CD14-positive monocyte (primary cell): ENCODE measurements around the gene PAK1IP1. TPM values are rescaled to one million over a fixed set of nuclear protein-coding genes. Genes with fewer than 3 reads are reported as not detected.
A peak's percentile ranks its signal among the peaks of the same experiment; 100 is the strongest.

ENCODE experiments used
- DNase-seq, 3 donors: peaks; one replicate each; pipeline ENCODE4 v3.0.0-alpha.2; 2011 to 2022
- H2AFZ ChIP-seq: 2 replicates; pipeline ENCODE4 v1.6.0; 2012; ENCODE audit warnings: mild to moderate bottlenecking, low read depth, low read length, inconsistent platforms; ENCODE audit not compliant: insufficient read depth, poor library complexity, severe bottlenecking
- H3K27ac ChIP-seq, 2 donors: 1 replicate in 1 of 2; 2 replicates in 1 of 2; pipeline ENCODE4 v1.5.1; 2012 to 2013; ENCODE audit warnings: low read length in 2 of 2, control low read depth in 1 of 2, inconsistent platforms in 1 of 2, low read depth in 1 of 2, mild to moderate bottlenecking in 1 of 2
- H3K27me3 ChIP-seq, 2 donors: one replicate each; pipeline versions ENCODE4 v1.6.0 to v1.6.1; 2011 to 2013; ENCODE audit warnings: low read length in 2 of 2; ENCODE audit not compliant: control insufficient read depth in 2 of 2, insufficient read depth in 2 of 2
- H3K36me3 ChIP-seq, 2 donors: replicated peaks in 1 of 2; 1 replicate in 1 of 2; 2 replicates in 1 of 2; pipeline versions ENCODE4 v1.5.1 to v1.6.1; 2012 to 2013; ENCODE audit warnings: low read length in 2 of 2, control low read depth in 1 of 2, inconsistent platforms in 1 of 2, mild to moderate bottlenecking in 1 of 2; ENCODE audit not compliant: insufficient read depth in 2 of 2, control insufficient read depth in 1 of 2
- H3K4me1 ChIP-seq, 2 donors: 1 replicate in 1 of 2; 2 replicates in 1 of 2; pipeline versions ENCODE4 v1.5.1 to v1.6.1; 2012 to 2013; ENCODE audit warnings: low read length in 2 of 2, control low read depth in 1 of 2, inconsistent platforms in 1 of 2, mild to moderate bottlenecking in 1 of 2, moderate library complexity in 1 of 2; ENCODE audit not compliant: insufficient read depth in 2 of 2, control insufficient read depth in 1 of 2
- H3K4me2 ChIP-seq: replicated peaks from 2 replicates; pipeline ENCODE3; 2012; ENCODE audit warnings: low read length, moderate library complexity, mild to moderate bottlenecking; ENCODE audit not compliant: poor library complexity, severe bottlenecking; ENCODE audit errors: extremely low read depth
- H3K4me3 ChIP-seq, 3 experiments: fragments of 200-600 bp in 1 of 3; sonication (generic) in 1 of 3; replicated peaks in 1 of 3; 1 replicate in 2 of 3; 2 replicates in 1 of 3; pipeline ENCODE4 v1.5.1; 2011 to 2013; ENCODE audit warnings: low read length in 3 of 3, mild to moderate bottlenecking in 3 of 3, control low read depth in 2 of 3, low read depth in 2 of 3, inconsistent platforms in 1 of 3, moderate library complexity in 1 of 3
- H3K79me2 ChIP-seq: 2 replicates; pipeline ENCODE4 v1.6.0; 2012; ENCODE audit warnings: mild to moderate bottlenecking, control low read depth, inconsistent platforms, low read length, moderate library complexity; ENCODE audit not compliant: insufficient read depth
- H3K9ac ChIP-seq: 2 replicates; pipeline ENCODE4 v1.6.0; 2017; ENCODE audit warnings: low read length, mild to moderate bottlenecking; ENCODE audit not compliant: insufficient read depth, poor library complexity, severe bottlenecking
- H3K9me3 ChIP-seq, 2 donors: replicated peaks in 1 of 2; 1 replicate in 1 of 2; 2 replicates in 1 of 2; pipeline versions ENCODE4 v1.5.1 to v1.6.1; 2012 to 2013; ENCODE audit warnings: low read length in 2 of 2, control low read depth in 1 of 2; ENCODE audit not compliant: control insufficient read depth in 1 of 2, insufficient read depth in 1 of 2
- H4K20me1 ChIP-seq: 2 replicates; pipeline ENCODE4 v1.6.0; 2012; ENCODE audit warnings: mild to moderate bottlenecking, low read length, control low read depth, moderate library complexity; ENCODE audit not compliant: insufficient read depth
- H3K27ac Mint-ChIP-seq, 7 donors: one replicate each; pipeline ENCODE4 v1.8.0; 2020; ENCODE audit warnings: mild to moderate bottlenecking in 7 of 7, mixed read lengths in 7 of 7, moderate library complexity in 6 of 7, inconsistent platforms in 2 of 7
- H3K27me3 Mint-ChIP-seq, 3 donors: one replicate each; pipeline ENCODE4 v1.8.0; 2021 to 2022; ENCODE audit warnings: low read depth in 3 of 3, mild to moderate bottlenecking in 3 of 3, mixed read lengths in 3 of 3, moderate library complexity in 3 of 3, inconsistent platforms in 1 of 3
- H3K36me3 Mint-ChIP-seq, 2 donors: one replicate each; pipeline ENCODE4 v1.8.0; 2020; ENCODE audit warnings: mixed read lengths in 2 of 2, inconsistent platforms in 1 of 2, mild to moderate bottlenecking in 1 of 2
- H3K4me1 Mint-ChIP-seq: one replicate; pipeline ENCODE4 v1.8.0; 2020; ENCODE audit warnings: mild to moderate bottlenecking, mixed read lengths
- H3K4me3 Mint-ChIP-seq, 2 donors: one replicate each; pipeline ENCODE4 v1.8.0; 2020; ENCODE audit warnings: mild to moderate bottlenecking in 2 of 2, mixed read lengths in 2 of 2, moderate library complexity in 1 of 2
- H3K9me3 Mint-ChIP-seq, 7 donors: one replicate each; pipeline ENCODE4 v1.8.0; 2020 to 2022; ENCODE audit warnings: mixed read lengths in 7 of 7, mild to moderate bottlenecking in 6 of 7, moderate library complexity in 6 of 7, inconsistent platforms in 2 of 7
- WGBS: methylation state at CpG from one replicate; pipeline ENCODE4 v1.1.5; 2013; ENCODE audit warnings: missing lambda C conversion rate; ENCODE audit not compliant: insufficient coverage; 5-methylcytosine and 5-hydroxymethylcytosine counted together
- intact Hi-C, 2 donors: fragments of 100-400 bp; cut with micrococcal nuclease; formaldehyde crosslinking; loops; one replicate each; pipeline versions ENCODE4 v1.15.0 to v1.15.1; 2023
- polyA minus RNA-seq: library from RNA; depleted of rRNA, polyadenylated mRNA; stranded (reverse); fragments of >200 nt; gene quantifications from 2 replicates; pipeline ENCODE4 v1.2.3, GENCODE V29; 2012
- polyA plus RNA-seq, 3 donors: library from polyadenylated mRNA; depleted of rRNA in 1 of 3; unstranded in 2 of 3; stranded (reverse) in 1 of 3; fragments of 300-500 nt in 2 of 3; fragments of >200 nt in 1 of 3; fragmentation: Illumina TruSeq in 2 of 3; gene quantifications; 1 replicate in 2 of 3; 2 replicates in 1 of 3; pipeline ENCODE4 v1.2.3, GENCODE V29; 2012 to 2021
- total RNA-seq, 12 experiments: library from RNA in 1 of 12; stranded (reverse) in 1 of 12; fragments of 120-200 nt in 1 of 12; gene quantifications; one replicate each; pipeline ENCODE4 v1.2.4 and lab custom pipeline; 2013 to 2026; ENCODE audit warnings: mixed read lengths in 6 of 12, inconsistent platforms in 1 of 12
- TF ChIP-seq, protein P1 (sequence below): fragments of 200-600 bp; IDR thresholded peaks from one replicate; pipeline ENCODE4 v1.8.0; 2022; ENCODE audit warnings: antibody characterized with exemption, mild to moderate bottlenecking

The PAK1IP1 gene, protein sequence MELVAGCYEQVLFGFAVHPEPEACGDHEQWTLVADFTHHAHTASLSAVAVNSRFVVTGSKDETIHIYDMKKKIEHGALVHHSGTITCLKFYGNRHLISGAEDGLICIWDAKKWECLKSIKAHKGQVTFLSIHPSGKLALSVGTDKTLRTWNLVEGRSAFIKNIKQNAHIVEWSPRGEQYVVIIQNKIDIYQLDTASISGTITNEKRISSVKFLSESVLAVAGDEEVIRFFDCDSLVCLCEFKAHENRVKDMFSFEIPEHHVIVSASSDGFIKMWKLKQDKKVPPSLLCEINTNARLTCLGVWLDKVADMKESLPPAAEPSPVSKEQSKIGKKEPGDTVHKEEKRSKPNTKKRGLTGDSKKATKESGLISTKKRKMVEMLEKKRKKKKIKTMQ
- 14.7 TPM for total RNA-seq (2013)
- 10 to 100 TPM in 2 of 3 donors, 1 to 10 TPM in 1; 6.2 to 13.3 (median 11.7) TPM for polyA plus RNA-seq
- polyA minus RNA-seq, result 3.5 and 5.6 TPM in 2 replicates
- 3.1 to 15.4 (median 6.1) reads per million in 11 experiments for total RNA-seq (lab: John Stamatoyannopoulos, UW)

DNA sequence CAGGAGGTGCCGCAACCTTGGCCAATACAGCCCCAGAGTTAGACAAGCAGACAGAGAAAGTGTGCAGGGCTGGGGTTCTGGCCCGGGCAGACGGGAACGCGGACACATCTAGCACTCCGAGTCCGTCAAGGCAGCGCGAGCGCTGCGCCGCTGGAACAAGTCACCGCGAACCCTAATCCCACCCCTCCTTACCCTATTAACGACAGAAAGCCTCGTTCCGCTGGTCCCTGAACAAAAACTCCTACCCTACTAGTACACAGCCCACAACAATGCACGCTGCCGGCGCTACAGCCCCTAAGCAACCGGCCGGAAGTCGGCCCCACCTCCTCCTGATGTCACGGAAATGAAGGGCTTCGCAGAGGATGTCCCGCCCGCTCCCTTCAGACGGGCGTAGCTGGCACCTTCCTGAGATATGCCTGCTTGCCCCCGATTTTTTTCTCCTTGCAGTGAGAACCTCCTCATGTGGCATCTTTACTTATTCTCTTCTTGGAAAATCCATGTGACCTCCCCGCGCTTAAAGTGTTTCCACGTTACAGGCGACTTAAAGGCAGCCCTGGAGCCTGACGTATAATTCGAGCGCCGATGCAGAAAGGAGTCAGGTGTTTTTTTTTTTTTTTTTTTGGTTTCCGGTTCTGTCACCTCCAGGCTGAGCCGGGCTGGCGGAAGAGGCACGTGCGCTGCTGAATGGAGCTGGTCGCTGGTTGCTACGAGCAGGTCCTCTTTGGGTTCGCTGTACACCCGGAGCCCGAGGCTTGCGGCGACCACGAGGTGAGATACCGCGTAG, at the start of gene PAK1IP1, which contains the start of gene C6orf52:
TSS of gene PAK1IP1 (plus strand) at position 671 of the 784 bp plus-strand sequence. CDS start at position 685, 14 bp downstream.
TSS of gene C6orf52 (minus strand) at position 315 of the 784 bp plus-strand sequence. CDS start 7,066 bp downstream, outside the sequence.
- Histone ChIP-seq H3K27ac (peak within 1 kb of the TSS; percentile 86 to 97), H3K4me3 (peak within 1 kb of the TSS; percentile 88 to 93 (median 88)), H4K20me1 (no peaks in the 10 kb centered on the region), H3K4me1 (peaks cover 37% of the 10 kb centered on the region in 2 donors), H3K27me3 (no peaks in the 10 kb centered on the region), H3K79me2 (peaks cover 48% of the 10 kb centered on the region), H3K9me3 (no peaks in the 10 kb centered on the region), H3K4me2 (peak within 1 kb of the TSS; percentile 79), H3K9ac (peak within 1 kb of the TSS; percentile 83), H2AFZ (peak within 1 kb of the TSS; percentile 86), H3K36me3 (peaks cover 17 to 25% of the 10 kb centered on the region in 2 donors)
- peak within 1 kb of the TSS; percentile 95 to 100 for H3K4me3 Mint-ChIP-seq
- intact Hi-C loops, result loop anchor here (2.0 to 10.0 kb wide), 5 partner anchors 52 to 184 kb away; partner anchors contain the start of gene TMEM14B (in 2 of the 2)
- WGBS, result 0% methylated on average over 48 of the region's 53 CpGs
- peaks cover 0 to 3% (median 0%) of the 10 kb centered on the region in 7 donors for H3K9me3 Mint-ChIP-seq
- TF ChIP-seq, protein P1, sequence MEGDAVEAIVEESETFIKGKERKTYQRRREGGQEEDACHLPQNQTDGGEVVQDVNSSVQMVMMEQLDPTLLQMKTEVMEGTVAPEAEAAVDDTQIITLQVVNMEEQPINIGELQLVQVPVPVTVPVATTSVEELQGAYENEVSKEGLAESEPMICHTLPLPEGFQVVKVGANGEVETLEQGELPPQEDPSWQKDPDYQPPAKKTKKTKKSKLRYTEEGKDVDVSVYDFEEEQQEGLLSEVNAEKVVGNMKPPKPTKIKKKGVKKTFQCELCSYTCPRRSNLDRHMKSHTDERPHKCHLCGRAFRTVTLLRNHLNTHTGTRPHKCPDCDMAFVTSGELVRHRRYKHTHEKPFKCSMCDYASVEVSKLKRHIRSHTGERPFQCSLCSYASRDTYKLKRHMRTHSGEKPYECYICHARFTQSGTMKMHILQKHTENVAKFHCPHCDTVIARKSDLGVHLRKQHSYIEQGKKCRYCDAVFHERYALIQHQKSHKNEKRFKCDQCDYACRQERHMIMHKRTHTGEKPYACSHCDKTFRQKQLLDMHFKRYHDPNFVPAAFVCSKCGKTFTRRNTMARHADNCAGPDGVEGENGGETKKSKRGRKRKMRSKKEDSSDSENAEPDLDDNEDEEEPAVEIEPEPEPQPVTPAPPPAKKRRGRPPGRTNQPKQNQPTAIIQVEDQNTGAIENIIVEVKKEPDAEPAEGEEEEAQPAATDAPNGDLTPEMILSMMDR, result no peak
- H3K36me3 Mint-ChIP-seq, result peaks cover 24 to 25% of the 10 kb centered on the region in 2 donors
- peaks cover 35% of the 10 kb centered on the region for H3K4me1 Mint-ChIP-seq
- peak; percentile 90 to 93 (median 93) for DNase-seq
- peaks cover 0 to 3% (median 0%) of the 10 kb centered on the region in 3 donors for H3K27me3 Mint-ChIP-seq
- peak within 1 kb of the TSS; percentile 99 to 100 (median 100) for H3K27ac Mint-ChIP-seq
